Testis (tissue), 2 donors: ENCODE measurements around the gene ZEB1.

Experiments
- POLR2A ChIP-seq: fragments of 450-650 bp; IDR thresholded peaks from one replicate; pipeline ENCODE4 v1.6.1; 2017; ENCODE audit warnings: antibody characterized with exemption, mild to moderate bottlenecking, moderate library complexity
- TF ChIP-seq, protein P1 (sequence below), 3 experiments: fragments of 450-650 bp in 2 of 3; fragments of 200-600 bp in 1 of 3; sonication (generic) in 1 of 3; IDR thresholded peaks; one replicate each; pipeline ENCODE4 v1.5.1; 2016 to 2019; ENCODE audit warnings: antibody characterized with exemption in 3 of 3, mild to moderate bottlenecking in 2 of 3, moderate library complexity in 1 of 3

DNA sequence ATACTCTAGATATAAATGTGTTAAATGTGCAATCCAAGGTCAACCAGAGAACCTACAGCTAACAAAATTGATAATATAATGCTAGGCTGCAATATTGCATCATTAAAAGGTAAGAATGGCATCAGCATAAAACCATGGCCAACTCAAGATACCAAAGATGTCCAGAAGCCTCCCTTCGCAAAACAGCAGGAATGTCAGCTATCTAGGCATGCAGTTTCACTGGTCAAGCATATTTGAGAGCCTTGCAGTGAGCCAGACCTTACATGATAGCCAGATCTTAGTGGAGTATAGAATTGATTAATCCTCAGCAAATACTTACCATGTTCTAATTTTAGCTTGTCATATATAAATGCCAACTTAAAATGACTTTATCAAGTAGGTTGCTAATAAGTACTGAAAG is 138.8 kb downstream of the ZEB1 start:
- TF ChIP-seq, protein P1, sequence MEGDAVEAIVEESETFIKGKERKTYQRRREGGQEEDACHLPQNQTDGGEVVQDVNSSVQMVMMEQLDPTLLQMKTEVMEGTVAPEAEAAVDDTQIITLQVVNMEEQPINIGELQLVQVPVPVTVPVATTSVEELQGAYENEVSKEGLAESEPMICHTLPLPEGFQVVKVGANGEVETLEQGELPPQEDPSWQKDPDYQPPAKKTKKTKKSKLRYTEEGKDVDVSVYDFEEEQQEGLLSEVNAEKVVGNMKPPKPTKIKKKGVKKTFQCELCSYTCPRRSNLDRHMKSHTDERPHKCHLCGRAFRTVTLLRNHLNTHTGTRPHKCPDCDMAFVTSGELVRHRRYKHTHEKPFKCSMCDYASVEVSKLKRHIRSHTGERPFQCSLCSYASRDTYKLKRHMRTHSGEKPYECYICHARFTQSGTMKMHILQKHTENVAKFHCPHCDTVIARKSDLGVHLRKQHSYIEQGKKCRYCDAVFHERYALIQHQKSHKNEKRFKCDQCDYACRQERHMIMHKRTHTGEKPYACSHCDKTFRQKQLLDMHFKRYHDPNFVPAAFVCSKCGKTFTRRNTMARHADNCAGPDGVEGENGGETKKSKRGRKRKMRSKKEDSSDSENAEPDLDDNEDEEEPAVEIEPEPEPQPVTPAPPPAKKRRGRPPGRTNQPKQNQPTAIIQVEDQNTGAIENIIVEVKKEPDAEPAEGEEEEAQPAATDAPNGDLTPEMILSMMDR (IDR thresholded peaks at IDR 0.05), result no peak
- TF ChIP-seq POLR2A, result no peak
